NCI-H82 (cell line): ENCODE results near the gene TRA2A.

Experiments used
- DNase-seq: peaks from one replicate; lab custom pipeline; 2025; lab: John Stamatoyannopoulos, UW

The TRA2A gene

GRCh38 chr7:23470330-23471105 lies 61.3 kb downstream of the TRA2A start, which contains the start of gene IGF2BP3:
IGF2BP3 (minus strand) TSS chr7:23470491; CDS start chr7:23470110, 381 bp downstream.
- peak; percentile 99 for DNase-seq

- DNase-seq = peak; percentile 55
Measured at GRCh38 chr7:23469961-23470250, 61.9 kb downstream of the TRA2A start.

- peak; percentile 45 for DNase-seq
Measured at GRCh38 chr7:23469150-23469960, 62.4 kb downstream of the TRA2A start.

GRCh38 chr7:23468526-23469149 lies 63.1 kb downstream of the TRA2A start:
- peak; percentile 62 for DNase-seq

- peak; percentile 67 for DNase-seq
Measured at GRCh38 chr7:23467806-23468525, 63.8 kb downstream of the TRA2A start.

GRCh38 chr7:23467291-23467805 lies 64.4 kb downstream of the TRA2A start:
- peak; percentile 63 for DNase-seq

- no peak for DNase-seq
Measured at GRCh38 chr7:23462846-23463245, 68.9 kb downstream of the TRA2A start.

GRCh38 chr7:23458044-23458443 lies 73.7 kb downstream of the TRA2A start:
- DNase-seq = no peak

GRCh38 chr7:23456093-23456492 lies 75.7 kb downstream of the TRA2A start:
- DNase-seq = no peak

- DNase-seq = peak; percentile 78
Measured at GRCh38 chr7:23454881-23455526, 76.8 kb downstream of the TRA2A start.
